Sigmoid colon (tissue), 4 donors: Measurements from ENCODE around the gene XIRP2.

Experiments used
- CTCF ChIP-seq, 4 experiments: fragments of 450-650 bp in 3 of 4; fragments of 200-600 bp in 1 of 4; IDR thresholded peaks; one replicate each; pipeline ENCODE4 v1.5.1; 2016 to 2019; ENCODE audit warnings: antibody characterized with exemption in 4 of 4, mild to moderate bottlenecking in 3 of 4, moderate library complexity in 2 of 4
- EP300 ChIP-seq, 4 donors: sonication (generic); formaldehyde crosslinking; IDR thresholded peaks; one replicate each; pipeline ENCODE4 v1.6.1; 2017; ENCODE audit warnings: antibody characterized with exemption in 4 of 4
- POLR2A ChIP-seq, 2 donors: fragments of 450-650 bp; IDR thresholded peaks; one replicate each; pipeline ENCODE4 v1.6.1; 2016; ENCODE audit warnings: antibody characterized with exemption in 2 of 2, mild to moderate bottlenecking in 2 of 2, moderate library complexity in 2 of 2
- POLR2AphosphoS5 ChIP-seq, 4 donors: sonication (generic); formaldehyde crosslinking; IDR thresholded peaks; one replicate each; pipeline ENCODE4 v1.6.1; 2017; ENCODE audit warnings: antibody characterized with exemption in 4 of 4

- TF ChIP-seq EP300 (IDR thresholded peaks at IDR 0.05) (no peak), CTCF (IDR thresholded peaks at IDR 0.05) (no peak), POLR2A (IDR thresholded peaks at IDR 0.05) (no peak), POLR2AphosphoS5 (IDR thresholded peaks at IDR 0.05) (no peak)
Measured at GRCh38 chr2:166972418-166972817, 84.1 kb downstream of the XIRP2 start.
